CD14-positive monocyte (primary cell): ENCODE results near the gene TLCD1. TPM values are rescaled to one million over a fixed set of nuclear protein-coding genes. Genes with fewer than 3 reads are reported as not detected.
A peak's percentile ranks its signal among the peaks of the same experiment; 100 is the strongest.

Source experiments
- DNase-seq, 3 donors: peaks; one replicate each; pipeline ENCODE4 v3.0.0-alpha.2; 2011 to 2022
- H2AFZ ChIP-seq: 2 replicates; pipeline ENCODE4 v1.6.0; 2012; ENCODE audit warnings: mild to moderate bottlenecking, low read depth, low read length, inconsistent platforms; ENCODE audit not compliant: insufficient read depth, poor library complexity, severe bottlenecking
- H3K27ac ChIP-seq, 2 donors: 1 replicate in 1 of 2; 2 replicates in 1 of 2; pipeline ENCODE4 v1.5.1; 2012 to 2013; ENCODE audit warnings: low read length in 2 of 2, control low read depth in 1 of 2, inconsistent platforms in 1 of 2, low read depth in 1 of 2, mild to moderate bottlenecking in 1 of 2
- H3K27me3 ChIP-seq, 2 donors: one replicate each; pipeline versions ENCODE4 v1.6.0 to v1.6.1; 2011 to 2013; ENCODE audit warnings: low read length in 2 of 2; ENCODE audit not compliant: control insufficient read depth in 2 of 2, insufficient read depth in 2 of 2
- H3K36me3 ChIP-seq, 2 donors: replicated peaks in 1 of 2; 1 replicate in 1 of 2; 2 replicates in 1 of 2; pipeline versions ENCODE4 v1.5.1 to v1.6.1; 2012 to 2013; ENCODE audit warnings: low read length in 2 of 2, control low read depth in 1 of 2, inconsistent platforms in 1 of 2, mild to moderate bottlenecking in 1 of 2; ENCODE audit not compliant: insufficient read depth in 2 of 2, control insufficient read depth in 1 of 2
- H3K4me1 ChIP-seq, 2 donors: 1 replicate in 1 of 2; 2 replicates in 1 of 2; pipeline versions ENCODE4 v1.5.1 to v1.6.1; 2012 to 2013; ENCODE audit warnings: low read length in 2 of 2, control low read depth in 1 of 2, inconsistent platforms in 1 of 2, mild to moderate bottlenecking in 1 of 2, moderate library complexity in 1 of 2; ENCODE audit not compliant: insufficient read depth in 2 of 2, control insufficient read depth in 1 of 2
- H3K4me2 ChIP-seq: replicated peaks from 2 replicates; pipeline ENCODE3; 2012; ENCODE audit warnings: low read length, moderate library complexity, mild to moderate bottlenecking; ENCODE audit not compliant: poor library complexity, severe bottlenecking; ENCODE audit errors: extremely low read depth
- H3K4me3 ChIP-seq, 3 experiments: fragments of 200-600 bp in 1 of 3; sonication (generic) in 1 of 3; replicated peaks in 1 of 3; 1 replicate in 2 of 3; 2 replicates in 1 of 3; pipeline ENCODE4 v1.5.1; 2011 to 2013; ENCODE audit warnings: low read length in 3 of 3, mild to moderate bottlenecking in 3 of 3, control low read depth in 2 of 3, low read depth in 2 of 3, inconsistent platforms in 1 of 3, moderate library complexity in 1 of 3
- H3K79me2 ChIP-seq: 2 replicates; pipeline ENCODE4 v1.6.0; 2012; ENCODE audit warnings: mild to moderate bottlenecking, control low read depth, inconsistent platforms, low read length, moderate library complexity; ENCODE audit not compliant: insufficient read depth
- H3K9ac ChIP-seq: 2 replicates; pipeline ENCODE4 v1.6.0; 2017; ENCODE audit warnings: low read length, mild to moderate bottlenecking; ENCODE audit not compliant: insufficient read depth, poor library complexity, severe bottlenecking
- H3K9me3 ChIP-seq, 2 donors: replicated peaks in 1 of 2; 1 replicate in 1 of 2; 2 replicates in 1 of 2; pipeline versions ENCODE4 v1.5.1 to v1.6.1; 2012 to 2013; ENCODE audit warnings: low read length in 2 of 2, control low read depth in 1 of 2; ENCODE audit not compliant: control insufficient read depth in 1 of 2, insufficient read depth in 1 of 2
- H4K20me1 ChIP-seq: 2 replicates; pipeline ENCODE4 v1.6.0; 2012; ENCODE audit warnings: mild to moderate bottlenecking, low read length, control low read depth, moderate library complexity; ENCODE audit not compliant: insufficient read depth
- H3K27ac Mint-ChIP-seq, 7 donors: one replicate each; pipeline ENCODE4 v1.8.0; 2020; ENCODE audit warnings: mild to moderate bottlenecking in 7 of 7, mixed read lengths in 7 of 7, moderate library complexity in 6 of 7, inconsistent platforms in 2 of 7
- H3K27me3 Mint-ChIP-seq, 3 donors: one replicate each; pipeline ENCODE4 v1.8.0; 2021 to 2022; ENCODE audit warnings: low read depth in 3 of 3, mild to moderate bottlenecking in 3 of 3, mixed read lengths in 3 of 3, moderate library complexity in 3 of 3, inconsistent platforms in 1 of 3
- H3K36me3 Mint-ChIP-seq, 2 donors: one replicate each; pipeline ENCODE4 v1.8.0; 2020; ENCODE audit warnings: mixed read lengths in 2 of 2, inconsistent platforms in 1 of 2, mild to moderate bottlenecking in 1 of 2
- H3K4me1 Mint-ChIP-seq: one replicate; pipeline ENCODE4 v1.8.0; 2020; ENCODE audit warnings: mild to moderate bottlenecking, mixed read lengths
- H3K4me3 Mint-ChIP-seq, 2 donors: one replicate each; pipeline ENCODE4 v1.8.0; 2020; ENCODE audit warnings: mild to moderate bottlenecking in 2 of 2, mixed read lengths in 2 of 2, moderate library complexity in 1 of 2
- H3K9me3 Mint-ChIP-seq, 7 donors: one replicate each; pipeline ENCODE4 v1.8.0; 2020 to 2022; ENCODE audit warnings: mixed read lengths in 7 of 7, mild to moderate bottlenecking in 6 of 7, moderate library complexity in 6 of 7, inconsistent platforms in 2 of 7
- WGBS: methylation state at CpG from one replicate; pipeline ENCODE4 v1.1.5; 2013; ENCODE audit warnings: missing lambda C conversion rate; ENCODE audit not compliant: insufficient coverage; 5-methylcytosine and 5-hydroxymethylcytosine counted together
- intact Hi-C, 2 donors: fragments of 100-400 bp; cut with micrococcal nuclease; formaldehyde crosslinking; loops; one replicate each; pipeline versions ENCODE4 v1.15.0 to v1.15.1; 2023
- polyA plus RNA-seq, 3 donors: library from polyadenylated mRNA; depleted of rRNA in 1 of 3; unstranded in 2 of 3; stranded (reverse) in 1 of 3; fragments of 300-500 nt in 2 of 3; fragments of >200 nt in 1 of 3; fragmentation: Illumina TruSeq in 2 of 3; gene quantifications; 1 replicate in 2 of 3; 2 replicates in 1 of 3; pipeline ENCODE4 v1.2.3, GENCODE V29; 2012 to 2021
- TF ChIP-seq, protein P1 (sequence below): fragments of 200-600 bp; IDR thresholded peaks from one replicate; pipeline ENCODE4 v1.8.0; 2022; ENCODE audit warnings: antibody characterized with exemption, mild to moderate bottlenecking

The TLCD1 gene
- polyA plus RNA-seq, 3 donors: 0.79 TPM; not detected in 2

DNA sequence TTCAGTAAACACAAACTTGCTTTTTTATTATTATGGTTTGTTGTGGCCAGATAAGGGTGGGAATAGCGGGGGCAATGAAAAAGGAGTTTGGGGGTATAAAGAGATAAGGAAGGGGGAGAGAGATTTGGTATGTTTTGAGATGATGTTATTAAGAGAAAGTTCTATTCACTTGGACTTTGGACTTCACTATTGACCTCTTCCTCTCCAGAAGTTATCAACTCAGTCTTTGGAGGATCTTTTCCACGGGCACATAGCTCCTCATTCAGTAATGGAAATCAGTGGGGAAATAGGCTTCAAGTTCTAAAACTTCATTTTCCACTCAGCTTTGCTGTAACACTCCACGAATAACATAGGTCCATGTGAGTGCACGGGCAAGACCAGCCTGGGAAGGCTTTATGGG is 37.6 kb downstream of the TLCD1 start:
- Mint-ChIP-seq H3K4me1 (no peaks in the 10 kb centered on the region), H3K36me3 (peaks cover 86 to 99% of the 10 kb centered on the region in 2 donors), H3K27me3 (no peaks in the 10 kb centered on the region), H3K27ac (peak overlapping the region in 1 of 7 donors; percentile 16), H3K4me3 (no peak overlapping the region), H3K9me3 (no peaks in the 10 kb centered on the region)
- no peak overlapping the region for H3K9ac ChIP-seq
- H3K4me1 ChIP-seq: no peaks in the 10 kb centered on the region
- intact Hi-C loops: no loop called here
- TF ChIP-seq, protein P1, sequence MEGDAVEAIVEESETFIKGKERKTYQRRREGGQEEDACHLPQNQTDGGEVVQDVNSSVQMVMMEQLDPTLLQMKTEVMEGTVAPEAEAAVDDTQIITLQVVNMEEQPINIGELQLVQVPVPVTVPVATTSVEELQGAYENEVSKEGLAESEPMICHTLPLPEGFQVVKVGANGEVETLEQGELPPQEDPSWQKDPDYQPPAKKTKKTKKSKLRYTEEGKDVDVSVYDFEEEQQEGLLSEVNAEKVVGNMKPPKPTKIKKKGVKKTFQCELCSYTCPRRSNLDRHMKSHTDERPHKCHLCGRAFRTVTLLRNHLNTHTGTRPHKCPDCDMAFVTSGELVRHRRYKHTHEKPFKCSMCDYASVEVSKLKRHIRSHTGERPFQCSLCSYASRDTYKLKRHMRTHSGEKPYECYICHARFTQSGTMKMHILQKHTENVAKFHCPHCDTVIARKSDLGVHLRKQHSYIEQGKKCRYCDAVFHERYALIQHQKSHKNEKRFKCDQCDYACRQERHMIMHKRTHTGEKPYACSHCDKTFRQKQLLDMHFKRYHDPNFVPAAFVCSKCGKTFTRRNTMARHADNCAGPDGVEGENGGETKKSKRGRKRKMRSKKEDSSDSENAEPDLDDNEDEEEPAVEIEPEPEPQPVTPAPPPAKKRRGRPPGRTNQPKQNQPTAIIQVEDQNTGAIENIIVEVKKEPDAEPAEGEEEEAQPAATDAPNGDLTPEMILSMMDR: no peak
- H4K20me1 ChIP-seq: no peaks in the 10 kb centered on the region
- no CpG with 5 or more reads among the region's 4 CpGs for WGBS
- no peaks in the 10 kb centered on the region for H3K27me3 ChIP-seq
- peaks cover 91 to 99% of the 10 kb centered on the region in 2 donors for H3K36me3 ChIP-seq
- no peak overlapping the region for H3K4me3 ChIP-seq
- no peak overlapping the region for H2AFZ ChIP-seq
- no peaks in the 10 kb centered on the region for H3K9me3 ChIP-seq
- no peak overlapping the region for H3K4me2 ChIP-seq
- DNase-seq: no peak
- H3K79me2 ChIP-seq: no peaks in the 10 kb centered on the region
- no peak overlapping the region for H3K27ac ChIP-seq

DNA sequence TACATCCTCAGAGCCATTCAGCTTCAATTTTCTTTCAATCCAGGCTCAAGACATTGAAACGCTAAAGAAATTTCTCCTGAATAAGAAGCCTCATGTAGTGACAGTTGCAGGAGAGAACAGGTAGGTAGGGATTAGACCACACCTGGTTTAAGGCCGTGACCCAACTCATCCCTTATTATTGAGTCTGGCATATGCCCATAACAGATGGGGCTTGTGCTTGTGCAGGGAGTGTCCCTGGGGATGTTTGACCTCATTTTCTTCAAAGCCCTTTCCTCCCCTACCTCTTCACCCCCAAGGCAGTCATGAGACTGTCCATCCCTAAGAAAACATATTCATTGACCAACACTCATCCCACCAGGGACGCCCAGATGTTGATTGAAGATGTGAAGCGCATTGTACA is 39.7 kb downstream of the TLCD1 start:
- no peak overlapping the region for H3K9ac ChIP-seq
- no peaks in the 10 kb centered on the region for H3K9me3 ChIP-seq
- peak overlapping the region in 1 of 7 donors; percentile 54 for H3K27ac Mint-ChIP-seq
- no peaks in the 10 kb centered on the region for H3K27me3 Mint-ChIP-seq
- H3K4me1 Mint-ChIP-seq: no peaks in the 10 kb centered on the region
- no peaks in the 10 kb centered on the region for H3K27me3 ChIP-seq
- H3K4me3 ChIP-seq: no peak overlapping the region
- intact Hi-C loops: no loop called here
- DNase-seq: no peak
- H3K36me3 Mint-ChIP-seq: peaks cover 92 to 99% of the 10 kb centered on the region in 2 donors
- WGBS: 94% methylated on average over 2 of the region's 4 CpGs
- H3K79me2 ChIP-seq: no peaks in the 10 kb centered on the region
- no peaks in the 10 kb centered on the region for H4K20me1 ChIP-seq
- H3K4me1 ChIP-seq: no peaks in the 10 kb centered on the region
- H3K4me3 Mint-ChIP-seq: no peak overlapping the region
- H3K36me3 ChIP-seq: peaks cover 99% of the 10 kb centered on the region in 2 donors
- H2AFZ ChIP-seq: no peak overlapping the region
- H3K27ac ChIP-seq: no peak overlapping the region
- TF ChIP-seq, protein P1: no peak
- no peaks in the 10 kb centered on the region for H3K9me3 Mint-ChIP-seq
- H3K4me2 ChIP-seq: no peak overlapping the region
